Keratinocyte (primary cell): ENCODE data around the gene CLPSL2. TPM values are rescaled to one million over a fixed set of nuclear protein-coding genes. Genes with fewer than 3 reads are reported as not detected.

Experiments used
- DNase-seq: peaks from one replicate; pipeline ENCODE4 v3.0.0-alpha.2; 2011; ENCODE audit warnings: low read depth, missing footprints, low spot score
- FAIRE-seq: peaks from 2 replicates; lab custom pipeline; 2011; peaks lifted over from hg19 to GRCh38; lab: Jason Lieb, UNC
- H2AFZ ChIP-seq: 2 replicates; pipeline ENCODE4 v1.6.0; 2012; ENCODE audit warnings: low read length, control low read depth, inconsistent platforms; ENCODE audit not compliant: control insufficient read depth
- H3K27ac ChIP-seq: 2 replicates; pipeline ENCODE4 v1.5.1; 2011; ENCODE audit warnings: low read length; ENCODE audit not compliant: control insufficient read depth, insufficient read depth
- H3K27me3 ChIP-seq: 3 replicates; pipeline ENCODE4 v1.6.0; 2011; ENCODE audit warnings: low read length; ENCODE audit not compliant: control insufficient read depth, insufficient read depth; ENCODE audit errors: extremely low read depth
- H3K36me3 ChIP-seq, 2 experiments: 2 replicates in 1 of 2; 3 replicates in 1 of 2; pipeline ENCODE4 v1.5.1; 2011; ENCODE audit warnings: low read length in 2 of 2, mild to moderate bottlenecking in 1 of 2; ENCODE audit not compliant: control insufficient read depth in 2 of 2, insufficient read depth in 2 of 2; ENCODE audit errors: extremely low read depth in 1 of 2
- H3K4me1 ChIP-seq: 3 replicates; pipeline ENCODE4 v1.5.1; 2011; ENCODE audit warnings: low read length; ENCODE audit not compliant: control insufficient read depth, insufficient read depth; ENCODE audit errors: extremely low read depth
- H3K4me2 ChIP-seq: 3 replicates; pipeline ENCODE4 v1.6.0; 2011; ENCODE audit warnings: low read depth, low read length; ENCODE audit not compliant: control insufficient read depth, insufficient read depth; ENCODE audit errors: extremely low read depth
- H3K4me3 ChIP-seq, 3 experiments: fragments of 200-600 bp in 1 of 3; sonication (generic) in 1 of 3; 2 replicates in 2 of 3; 3 replicates in 1 of 3; pipeline ENCODE4 v1.5.1; 2011 to 2016; ENCODE audit warnings: low read length in 3 of 3, mild to moderate bottlenecking in 3 of 3, control low read depth in 2 of 3, inconsistent platforms in 1 of 3, low read depth in 1 of 3, mixed read lengths in 1 of 3, mixed run types in 1 of 3, moderate library complexity in 1 of 3; ENCODE audit not compliant: control insufficient read depth in 2 of 3, insufficient read depth in 2 of 3; ENCODE audit errors: extremely low read depth in 1 of 3
- H3K79me2 ChIP-seq: 2 replicates; pipeline ENCODE4 v1.6.0; 2012; ENCODE audit warnings: low read length; ENCODE audit not compliant: control insufficient read depth, insufficient read depth
- H3K9ac ChIP-seq: 3 replicates; pipeline ENCODE4 v1.6.0; 2011; ENCODE audit warnings: low read length; ENCODE audit not compliant: control insufficient read depth, insufficient read depth; ENCODE audit errors: extremely low read depth
- H3K9me1 ChIP-seq: 3 replicates; pipeline ENCODE4 v1.6.0; 2011; ENCODE audit warnings: low read length; ENCODE audit not compliant: control insufficient read depth, insufficient read depth; ENCODE audit errors: extremely low read depth
- H3K9me3 ChIP-seq: 2 replicates; pipeline ENCODE4 v1.5.1; 2012; ENCODE audit warnings: low read depth, low read length; ENCODE audit not compliant: control insufficient read depth
- H4K20me1 ChIP-seq: 3 replicates; pipeline ENCODE4 v1.6.0; 2011; ENCODE audit warnings: low read length; ENCODE audit not compliant: control insufficient read depth, insufficient read depth; ENCODE audit errors: extremely low read depth
- CTCF ChIP-seq, 3 experiments: IDR thresholded peaks in 1 of 3; conservative IDR thresholded peaks in 1 of 3; optimal IDR thresholded peaks in 1 of 3; 2 replicates in 2 of 3; 3 replicates in 1 of 3; pipeline versions ENCODE3 to v1.5.1; 2011; ENCODE audit warnings: low read length in 3 of 3, mild to moderate bottlenecking in 3 of 3, moderate library complexity in 2 of 3, control low read depth in 1 of 3, inconsistent platforms in 1 of 3; ENCODE audit not compliant: insufficient read depth in 2 of 3; ENCODE audit errors: extremely low read depth in 1 of 3
- EZH2 ChIP-seq: IDR thresholded peaks from one replicate; pipeline ENCODE4 v1.6.1; 2012; ENCODE audit warnings: inconsistent platforms, mild to moderate bottlenecking, low read length, moderate library complexity
- dilution Hi-C: fragments of 300-500 bp; cut with MboI; formaldehyde crosslinking; loops from one replicate; pipeline ENCODE4 v1.7.0; 2020; ENCODE audit warnings: low sequenced_read_pairs; ENCODE audit not compliant: extremely low pct_ligation_motif_present
- polyA plus RNA-seq, 5 experiments: library from polyadenylated mRNA; depleted of rRNA in 3 of 5; stranded (reverse) in 3 of 5; stranded (forward) in 1 of 5; unstranded in 1 of 5; fragments of >200 nt; gene quantifications; 1 replicate in 1 of 5; 2 replicates in 3 of 5; 3 replicates in 1 of 5; pipeline versions ENCODE4 v1.2.1 to v1.2.3, GENCODE V29; 2011 to 2012; ENCODE audit warnings: missing spikeins in 2 of 5, low read depth in 1 of 5, low replicate concordance in 1 of 5

CLPSL2 gene
- polyA plus RNA-seq, 1 donor (not counting 4 experiments of a cell fraction or from before 2014, with no cell fraction given), result not detected

- dilution Hi-C loops, result no loop called here
- Histone ChIP-seq H3K9me1 (no peaks in the 10 kb centered on the region), H3K4me3 (no peak overlapping the region), H3K4me2 (no peak overlapping the region), H3K79me2 (no peaks in the 10 kb centered on the region), H3K27me3 (no peaks in the 10 kb centered on the region), H3K9me3 (no peaks in the 10 kb centered on the region), H2AFZ (no peak overlapping the region), H3K36me3 (no peaks in the 10 kb centered on the region), H3K9ac (no peak overlapping the region), H3K27ac (no peak overlapping the region), H3K4me1 (no peaks in the 10 kb centered on the region), H4K20me1 (no peaks in the 10 kb centered on the region)
- FAIRE-seq (no peak), DNase-seq (no peak)
- no peak for TF ChIP-seq EZH2
Observed at GRCh38 chr6:35752330-35752729, 24.1 kb upstream of the CLPSL2 start.

GRCh38 chr6:35754452-35755277 lies 21.7 kb upstream of the CLPSL2 start:
- Histone ChIP-seq H3K9me3 (no peaks in the 10 kb centered on the region), H2AFZ (no peak overlapping the region), H3K4me3 (no peak overlapping the region), H3K9me1 (no peaks in the 10 kb centered on the region), H3K36me3 (no peaks in the 10 kb centered on the region), H3K4me2 (no peak overlapping the region), H3K4me1 (no peaks in the 10 kb centered on the region), H3K9ac (no peak overlapping the region), H3K27me3 (no peaks in the 10 kb centered on the region), H4K20me1 (no peaks in the 10 kb centered on the region), H3K79me2 (no peaks in the 10 kb centered on the region), H3K27ac (no peak overlapping the region)
- DNase-seq, result no peak
- no peak for TF ChIP-seq EZH2
- TF ChIP-seq CTCF (optimal IDR thresholded peaks at IDR 0.05 in 1 of 3, IDR thresholded peaks at IDR 0.05 in 1 of 3, conservative IDR thresholded peaks at IDR 0.05 in 1 of 3; ENCODE audit: extremely low read depth in 1 of 3, insufficient read depth in 2 of 3, low read length in 3 of 3), result peak in 1 of 3 experiments; percentile 46
- dilution Hi-C loops, result no loop called here
- no peak for FAIRE-seq
